ENCODE data around the gene ZNF800.

DNA sequence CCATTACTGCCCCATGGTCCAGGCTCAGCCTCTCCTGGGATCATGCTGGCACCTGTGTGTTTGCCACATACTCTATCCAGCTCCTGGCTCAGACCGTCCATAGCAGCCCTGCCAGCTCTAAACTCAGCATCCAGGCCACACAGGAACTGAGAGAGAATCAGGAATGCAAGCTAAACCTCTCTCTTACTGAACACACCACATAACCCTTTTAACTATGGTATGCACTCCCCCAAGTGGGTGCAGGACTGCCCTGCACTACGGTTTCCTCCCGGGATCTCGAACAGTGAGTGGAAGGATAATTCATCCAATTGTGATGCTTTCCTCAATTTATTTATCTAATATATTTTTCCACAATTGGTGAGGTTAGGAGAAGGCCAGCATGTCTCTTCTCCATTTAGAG, 17.1 kb upstream of the ZNF800 start:
- TF ChIP-seq TOX (CRISPR knock-in tag; IDR thresholded peaks at IDR 0.05; ENCODE audit: borderline replicate concordance) (no peak), PPARA (CRISPR knock-in tag; IDR thresholded peaks at IDR 0.05; ENCODE audit: borderline replicate concordance) (no peak)
- TF ChIP-seq, protein P1, sequence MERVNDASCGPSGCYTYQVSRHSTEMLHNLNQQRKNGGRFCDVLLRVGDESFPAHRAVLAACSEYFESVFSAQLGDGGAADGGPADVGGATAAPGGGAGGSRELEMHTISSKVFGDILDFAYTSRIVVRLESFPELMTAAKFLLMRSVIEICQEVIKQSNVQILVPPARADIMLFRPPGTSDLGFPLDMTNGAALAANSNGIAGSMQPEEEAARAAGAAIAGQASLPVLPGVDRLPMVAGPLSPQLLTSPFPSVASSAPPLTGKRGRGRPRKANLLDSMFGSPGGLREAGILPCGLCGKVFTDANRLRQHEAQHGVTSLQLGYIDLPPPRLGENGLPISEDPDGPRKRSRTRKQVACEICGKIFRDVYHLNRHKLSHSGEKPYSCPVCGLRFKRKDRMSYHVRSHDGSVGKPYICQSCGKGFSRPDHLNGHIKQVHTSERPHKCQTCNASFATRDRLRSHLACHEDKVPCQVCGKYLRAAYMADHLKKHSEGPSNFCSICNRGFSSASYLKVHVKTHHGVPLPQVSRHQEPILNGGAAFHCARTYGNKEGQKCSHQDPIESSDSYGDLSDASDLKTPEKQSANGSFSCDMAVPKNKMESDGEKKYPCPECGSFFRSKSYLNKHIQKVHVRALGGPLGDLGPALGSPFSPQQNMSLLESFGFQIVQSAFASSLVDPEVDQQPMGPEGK (CRISPR knock-in tag; IDR thresholded peaks at IDR 0.05; ENCODE audit: borderline replicate concordance) = no peak
- TF ChIP-seq, protein P2, sequence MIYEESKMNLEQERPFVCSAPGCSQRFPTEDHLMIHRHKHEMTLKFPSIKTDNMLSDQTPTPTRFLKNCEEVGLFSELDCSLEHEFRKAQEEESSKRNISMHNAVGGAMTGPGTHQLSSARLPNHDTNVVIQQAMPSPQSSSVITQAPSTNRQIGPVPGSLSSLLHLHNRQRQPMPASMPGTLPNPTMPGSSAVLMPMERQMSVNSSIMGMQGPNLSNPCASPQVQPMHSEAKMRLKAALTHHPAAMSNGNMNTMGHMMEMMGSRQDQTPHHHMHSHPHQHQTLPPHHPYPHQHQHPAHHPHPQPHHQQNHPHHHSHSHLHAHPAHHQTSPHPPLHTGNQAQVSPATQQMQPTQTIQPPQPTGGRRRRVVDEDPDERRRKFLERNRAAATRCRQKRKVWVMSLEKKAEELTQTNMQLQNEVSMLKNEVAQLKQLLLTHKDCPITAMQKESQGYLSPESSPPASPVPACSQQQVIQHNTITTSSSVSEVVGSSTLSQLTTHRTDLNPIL (CRISPR knock-in tag; IDR thresholded peaks at IDR 0.05; ENCODE audit: low read depth) = no peak
